ENCODE measurements around the gene ATP8B4. TPM values are rescaled to one million over a fixed set of nuclear protein-coding genes. Genes with fewer than 3 reads are reported as not detected.

ATP8B4 gene
- total RNA-seq, 2 experiments from 2014 or later: 3.4 to 3.5 TPM

DNA sequence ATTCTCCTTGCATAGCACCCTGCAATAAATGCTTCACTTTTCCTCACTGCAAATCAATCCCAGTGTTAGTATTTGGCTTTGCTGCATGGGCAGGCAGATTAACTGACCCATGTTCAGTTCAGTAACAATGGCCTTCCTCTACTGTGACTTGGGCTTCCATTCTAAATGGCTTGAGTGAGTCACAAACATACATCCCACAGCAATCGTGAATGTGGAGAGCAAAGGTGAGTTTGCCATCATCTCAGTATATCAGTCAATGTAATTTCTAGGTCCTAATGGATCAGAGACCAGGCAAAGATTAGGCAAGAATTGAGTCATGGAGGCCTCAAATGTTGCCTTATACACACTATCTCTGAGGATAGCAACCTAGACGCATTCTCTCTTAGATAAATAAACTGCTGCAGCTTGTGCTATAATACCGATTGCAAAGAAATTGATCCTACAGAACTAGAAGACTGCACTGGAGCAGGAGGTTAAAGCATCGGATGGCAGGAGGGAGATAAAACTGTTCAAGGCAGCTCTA lies 8.3 kb upstream of the ATP8B4 start:
- peaks cover 10% of the 10 kb centered on the region for H3K4me1 Mint-ChIP-seq
- H3K9me3 Mint-ChIP-seq: peaks cover 8% of the 10 kb centered on the region
- no peak overlapping the region for H3K27ac Mint-ChIP-seq
- peaks cover 5% of the 10 kb centered on the region for H3K27me3 Mint-ChIP-seq
- H3K4me3 Mint-ChIP-seq: no peak overlapping the region
- no peak for DNase-seq
- peaks cover 9% of the 10 kb centered on the region for H3K36me3 Mint-ChIP-seq

DNA sequence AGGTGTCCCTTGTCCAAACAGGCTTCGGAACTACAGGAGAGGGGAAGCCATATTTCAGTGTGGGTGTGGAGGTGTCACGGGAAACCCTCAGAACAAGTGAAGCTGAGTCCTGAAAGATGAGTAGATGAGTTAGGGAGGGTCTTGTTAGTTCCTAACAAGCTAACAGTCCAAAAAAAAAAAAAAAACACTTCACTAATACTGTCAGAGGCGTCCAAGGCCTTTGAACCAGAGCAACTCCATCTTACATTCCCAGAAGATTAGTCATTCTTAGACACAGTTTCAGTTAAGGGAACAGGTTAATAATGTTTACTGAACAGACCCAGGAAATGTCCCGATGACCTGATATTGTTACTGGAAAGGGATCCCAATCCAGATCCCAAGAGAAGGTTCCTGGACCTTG lies 7.0 kb upstream of the ATP8B4 start:
- Mint-ChIP-seq H3K27me3 (peaks cover 5% of the 10 kb centered on the region), H3K36me3 (peaks cover 7% of the 10 kb centered on the region), H3K9me3 (peaks cover 6% of the 10 kb centered on the region), H3K27ac (no peak overlapping the region), H3K4me3 (no peak overlapping the region), H3K4me1 (peaks cover 10% of the 10 kb centered on the region)
- no peak for DNase-seq

- DNase-seq: no peak
- Mint-ChIP-seq H3K27ac (no peak overlapping the region), H3K4me3 (no peak overlapping the region), H3K9me3 (peaks cover 6% of the 10 kb centered on the region), H3K27me3 (peaks cover 5% of the 10 kb centered on the region), H3K36me3 (peaks cover 7% of the 10 kb centered on the region), H3K4me1 (peaks cover 10% of the 10 kb centered on the region)
Observed at GRCh38 chr15:50124631-50125030, 5.6 kb upstream of the ATP8B4 start.

DNA sequence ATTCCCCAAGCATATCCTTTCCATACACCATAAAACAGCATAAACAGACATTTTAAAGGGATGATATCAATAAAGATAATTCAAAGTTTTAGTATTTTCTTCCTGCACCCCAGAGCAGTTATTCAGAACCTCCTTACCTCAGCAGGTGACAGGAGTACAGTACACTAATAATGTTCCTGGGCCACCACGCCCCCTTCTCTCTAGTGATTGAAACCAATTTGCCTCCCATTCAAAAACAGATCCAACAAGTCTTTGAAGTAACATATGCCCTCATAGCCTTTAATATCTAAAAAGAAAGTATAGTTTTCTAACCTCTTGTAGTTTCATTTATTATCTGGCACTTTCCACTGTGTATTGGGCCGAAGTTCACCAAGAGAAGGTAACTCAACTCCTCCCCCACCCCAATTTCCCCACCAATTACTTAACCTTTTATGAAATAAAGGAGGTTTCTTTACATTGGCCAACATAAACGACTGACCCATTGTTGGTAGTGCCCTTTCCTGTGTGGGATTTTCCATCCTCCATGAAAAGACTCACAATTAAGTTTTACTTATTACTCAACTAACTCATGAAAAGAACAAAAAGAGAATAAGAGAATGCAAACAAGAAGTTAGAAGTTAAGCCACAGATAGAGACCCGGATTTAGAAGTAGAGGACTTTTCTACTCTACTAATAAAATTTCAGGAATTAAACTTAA lies 5.0 kb upstream of the ATP8B4 start:
- no peak overlapping the region for H3K4me3 Mint-ChIP-seq
- peak overlapping the region; percentile 50 for H3K27ac Mint-ChIP-seq
- peaks cover 6% of the 10 kb centered on the region for H3K9me3 Mint-ChIP-seq
- peaks cover 15% of the 10 kb centered on the region for H3K4me1 Mint-ChIP-seq
- H3K27me3 Mint-ChIP-seq: peaks cover 5% of the 10 kb centered on the region
- no peak for DNase-seq
- H3K36me3 Mint-ChIP-seq: peaks cover 7% of the 10 kb centered on the region

GRCh38 chr15:50120729-50121128 lies 1.7 kb upstream of the ATP8B4 start:
- Mint-ChIP-seq H3K36me3 (peaks cover 14% of the 10 kb centered on the region), H3K27ac (no peak overlapping the region), H3K4me1 (peaks cover 22% of the 10 kb centered on the region), H3K27me3 (peaks cover 11% of the 10 kb centered on the region), H3K4me3 (no peak overlapping the region), H3K9me3 (peaks cover 6% of the 10 kb centered on the region)
- DNase-seq: no peak

GRCh38 chr15:50117431-50118027 lies 1.5 kb downstream of the ATP8B4 start:
- DNase-seq: no peak
- Mint-ChIP-seq H3K36me3 (peaks cover 7% of the 10 kb centered on the region), H3K27ac (peak overlapping the region; percentile 26), H3K27me3 (peaks cover 10% of the 10 kb centered on the region), H3K9me3 (no peaks in the 10 kb centered on the region), H3K4me3 (peak overlapping the region; percentile 23), H3K4me1 (peaks cover 15% of the 10 kb centered on the region)

DNA sequence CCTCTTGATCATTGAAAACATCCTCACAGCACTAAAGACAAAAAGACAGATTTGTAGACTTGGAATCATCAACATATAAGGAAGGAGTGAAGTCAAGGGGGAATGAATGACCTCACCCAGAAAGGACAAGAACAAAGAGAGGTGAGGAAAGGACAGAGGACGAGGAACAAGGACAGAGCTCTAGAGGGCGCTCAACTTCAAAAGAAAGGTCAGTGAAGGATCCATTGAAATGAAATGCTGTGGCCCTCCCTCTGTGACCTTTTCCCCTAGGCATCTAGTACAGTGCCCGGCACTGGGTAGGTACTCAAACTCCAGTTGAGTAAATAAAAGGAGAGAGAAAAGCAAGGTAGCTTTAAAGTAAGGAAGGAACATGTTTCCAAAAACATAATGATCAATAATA lies 2.6 kb downstream of the ATP8B4 start:
- Mint-ChIP-seq H3K27ac (no peak overlapping the region), H3K9me3 (no peaks in the 10 kb centered on the region), H3K27me3 (peaks cover 16% of the 10 kb centered on the region), H3K4me1 (peaks cover 15% of the 10 kb centered on the region), H3K4me3 (no peak overlapping the region), H3K36me3 (peaks cover 7% of the 10 kb centered on the region)
- DNase-seq: no peak

DNA sequence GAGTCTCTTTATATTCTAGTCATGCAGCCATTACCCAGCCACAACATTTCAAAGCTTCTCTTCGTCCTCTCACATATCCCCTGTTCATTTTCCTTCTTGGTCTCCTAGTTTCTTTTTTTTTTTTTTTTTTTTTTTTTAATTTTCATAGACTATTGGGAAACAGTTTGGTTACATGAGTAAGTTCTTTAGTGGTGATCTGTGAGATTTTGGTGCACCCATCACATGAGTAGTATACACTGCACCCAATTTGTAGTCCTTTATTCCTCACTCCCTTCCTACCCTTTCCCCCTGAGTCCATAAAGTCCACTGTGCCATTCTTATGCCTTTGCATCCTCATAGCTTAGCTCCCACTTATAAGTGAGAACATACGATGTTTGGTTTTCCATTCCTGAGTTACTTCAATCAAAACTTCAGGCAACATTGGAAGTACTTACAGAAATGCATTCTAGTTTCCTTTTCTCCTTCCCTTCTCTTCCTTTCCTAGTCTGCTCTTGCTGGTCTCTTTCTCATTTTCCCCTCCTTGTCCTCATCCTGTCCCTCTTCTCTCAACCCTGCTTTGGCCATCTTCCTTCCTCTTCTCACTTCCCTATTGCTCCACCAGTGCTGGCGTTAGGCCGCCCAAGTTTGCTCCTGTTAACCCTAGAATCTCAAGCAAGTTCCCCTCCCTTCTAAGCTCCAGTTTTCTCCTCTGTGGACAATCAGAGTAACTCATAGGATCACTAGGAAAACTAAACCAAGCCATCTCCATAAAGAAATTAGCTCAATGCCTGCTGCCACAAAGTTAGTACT lies 4.8 kb downstream of the ATP8B4 start:
- peaks cover 7% of the 10 kb centered on the region for H3K36me3 Mint-ChIP-seq
- no peak for DNase-seq
- H3K4me3 Mint-ChIP-seq: no peak overlapping the region
- no peaks in the 10 kb centered on the region for H3K9me3 Mint-ChIP-seq
- no peak overlapping the region for H3K27ac Mint-ChIP-seq
- peaks cover 22% of the 10 kb centered on the region for H3K4me1 Mint-ChIP-seq
- H3K27me3 Mint-ChIP-seq: peaks cover 16% of the 10 kb centered on the region

GRCh38 chr15:50113187-50113505 lies 5.9 kb downstream of the ATP8B4 start:
- H3K27ac Mint-ChIP-seq: no peak overlapping the region
- H3K36me3 Mint-ChIP-seq: peaks cover 12% of the 10 kb centered on the region
- peaks cover 19% of the 10 kb centered on the region for H3K27me3 Mint-ChIP-seq
- H3K4me3 Mint-ChIP-seq: no peak overlapping the region
- DNase-seq: no peak
- H3K9me3 Mint-ChIP-seq: peaks cover 4% of the 10 kb centered on the region
- peaks cover 23% of the 10 kb centered on the region for H3K4me1 Mint-ChIP-seq

DNA sequence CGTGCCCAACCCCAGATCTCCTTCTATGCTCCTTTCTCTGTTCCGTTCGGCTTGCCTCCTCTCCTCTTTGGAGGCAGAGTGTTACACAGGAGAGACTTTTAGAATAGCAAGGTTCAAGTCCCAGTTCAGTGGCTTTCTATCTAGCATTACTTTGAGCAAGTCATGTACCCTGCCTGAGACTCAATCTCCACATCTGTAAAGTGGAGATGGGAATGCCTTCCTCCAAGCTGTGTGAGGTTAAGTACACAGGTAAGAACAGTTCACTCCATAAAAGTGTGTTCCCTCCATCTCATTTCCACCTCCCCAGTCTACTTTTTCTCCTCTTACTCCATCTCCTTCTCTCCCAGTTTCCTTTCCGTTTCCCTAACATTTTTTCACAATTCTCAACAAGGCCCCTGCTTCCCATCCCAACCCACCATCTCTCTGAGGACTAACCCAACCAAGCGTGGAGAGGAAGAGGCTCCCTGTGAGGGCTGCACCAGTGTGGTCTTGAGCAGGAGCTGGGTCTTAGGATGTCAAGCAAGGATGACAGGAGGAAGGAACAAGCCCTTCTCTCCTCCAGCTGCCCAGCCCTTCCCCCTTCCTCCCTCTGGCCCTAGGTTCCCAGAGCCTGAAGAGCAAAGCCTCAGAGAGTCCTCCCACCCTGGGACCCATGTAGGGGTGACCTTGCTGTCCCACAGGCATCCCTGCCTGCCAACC lies 6.4 kb downstream of the ATP8B4 start:
- no peak for DNase-seq
- Mint-ChIP-seq H3K27me3 (peaks cover 20% of the 10 kb centered on the region), H3K27ac (no peak overlapping the region), H3K9me3 (peaks cover 4% of the 10 kb centered on the region), H3K4me3 (no peak overlapping the region), H3K4me1 (peaks cover 28% of the 10 kb centered on the region), H3K36me3 (peaks cover 11% of the 10 kb centered on the region)

GRCh38 chr15:50110285-50110684 lies 8.7 kb downstream of the ATP8B4 start:
- no peak overlapping the region for H3K4me3 Mint-ChIP-seq
- peaks cover 31% of the 10 kb centered on the region for H3K4me1 Mint-ChIP-seq
- peaks cover 4% of the 10 kb centered on the region for H3K9me3 Mint-ChIP-seq
- H3K27me3 Mint-ChIP-seq: peaks cover 14% of the 10 kb centered on the region
- no peak for DNase-seq
- H3K36me3 Mint-ChIP-seq: peaks cover 6% of the 10 kb centered on the region
- H3K27ac Mint-ChIP-seq: no peak overlapping the region

DNA sequence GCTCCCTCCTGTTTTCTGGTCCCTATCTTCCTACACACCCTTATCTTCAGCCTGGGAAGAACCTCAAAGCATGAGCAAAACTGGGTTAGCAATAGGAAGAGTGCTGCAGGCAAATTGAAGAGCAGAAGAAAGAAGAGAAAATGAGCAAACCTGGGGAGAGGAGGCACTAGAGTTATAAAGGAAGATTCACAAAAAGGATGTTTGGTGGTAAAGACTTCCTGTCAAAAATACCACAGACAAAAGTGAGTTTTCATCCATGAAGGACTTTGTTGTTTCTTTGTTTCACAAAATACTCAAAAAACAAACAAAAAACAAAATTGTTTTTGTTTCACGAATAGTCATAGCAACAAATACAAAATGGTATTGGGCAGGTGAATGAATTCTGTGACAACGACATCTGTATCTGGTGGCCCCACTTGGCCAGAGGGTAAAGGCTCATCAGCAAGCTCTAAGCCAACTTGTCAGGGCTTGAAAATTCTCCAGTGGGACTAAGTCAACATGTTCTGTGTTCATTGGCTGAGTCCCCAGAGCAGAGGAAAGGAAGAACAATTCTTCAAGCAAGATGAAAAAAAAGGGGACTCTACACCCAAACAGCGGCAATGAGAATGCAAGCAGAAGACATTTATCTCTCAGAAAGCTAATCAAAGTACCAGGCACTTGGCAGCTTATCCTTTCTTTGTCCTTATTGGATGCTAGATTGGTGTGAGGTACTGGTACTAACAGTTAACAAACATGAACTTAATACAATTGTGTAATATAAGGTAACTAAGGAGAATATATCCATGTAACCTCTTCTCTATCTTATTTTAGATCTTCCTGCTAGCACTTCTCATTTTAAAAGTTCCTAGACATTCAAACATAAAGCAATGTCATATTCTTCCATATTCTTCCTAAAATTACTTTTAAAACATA lies 9.7 kb downstream of the ATP8B4 start:
- Mint-ChIP-seq H3K27me3 (peaks cover 14% of the 10 kb centered on the region), H3K4me1 (peaks cover 31% of the 10 kb centered on the region), H3K27ac (peak overlapping the region; percentile 34), H3K36me3 (peaks cover 6% of the 10 kb centered on the region), H3K9me3 (peaks cover 4% of the 10 kb centered on the region), H3K4me3 (no peak overlapping the region)
- DNase-seq: no peak

DNA sequence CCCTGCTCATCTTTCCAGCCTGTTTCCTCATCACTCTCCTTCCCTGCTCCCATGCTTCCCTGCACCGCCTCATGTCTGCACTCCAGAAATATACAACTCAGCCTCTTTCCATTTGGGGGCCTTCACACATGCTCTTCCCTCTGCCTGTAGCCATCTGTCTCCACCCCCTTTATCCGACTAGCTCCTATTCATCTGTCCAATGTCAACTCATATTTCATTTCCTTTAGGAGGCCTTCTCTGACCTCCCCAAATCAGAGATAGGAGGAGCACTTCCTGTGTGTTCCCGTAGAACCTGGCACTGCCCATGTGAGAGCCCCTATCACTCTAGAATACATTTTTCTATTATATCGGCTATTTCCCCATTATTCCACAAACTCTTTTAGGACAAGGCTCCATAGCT lies 10.6 kb downstream of the ATP8B4 start:
- peaks cover 14% of the 10 kb centered on the region for H3K27me3 Mint-ChIP-seq
- peaks cover 6% of the 10 kb centered on the region for H3K36me3 Mint-ChIP-seq
- H3K27ac Mint-ChIP-seq: no peak overlapping the region
- H3K4me3 Mint-ChIP-seq: no peak overlapping the region
- H3K4me1 Mint-ChIP-seq: peaks cover 31% of the 10 kb centered on the region
- peaks cover 4% of the 10 kb centered on the region for H3K9me3 Mint-ChIP-seq
- no peak for DNase-seq

All from activated naive CD8-positive, alpha-beta T cell treated with anti-CD3 and anti-CD28 coated beads for 36 hours (primary cell).